ENCODE measurements around the gene SLC26A9.

Gene SLC26A9

DNA sequence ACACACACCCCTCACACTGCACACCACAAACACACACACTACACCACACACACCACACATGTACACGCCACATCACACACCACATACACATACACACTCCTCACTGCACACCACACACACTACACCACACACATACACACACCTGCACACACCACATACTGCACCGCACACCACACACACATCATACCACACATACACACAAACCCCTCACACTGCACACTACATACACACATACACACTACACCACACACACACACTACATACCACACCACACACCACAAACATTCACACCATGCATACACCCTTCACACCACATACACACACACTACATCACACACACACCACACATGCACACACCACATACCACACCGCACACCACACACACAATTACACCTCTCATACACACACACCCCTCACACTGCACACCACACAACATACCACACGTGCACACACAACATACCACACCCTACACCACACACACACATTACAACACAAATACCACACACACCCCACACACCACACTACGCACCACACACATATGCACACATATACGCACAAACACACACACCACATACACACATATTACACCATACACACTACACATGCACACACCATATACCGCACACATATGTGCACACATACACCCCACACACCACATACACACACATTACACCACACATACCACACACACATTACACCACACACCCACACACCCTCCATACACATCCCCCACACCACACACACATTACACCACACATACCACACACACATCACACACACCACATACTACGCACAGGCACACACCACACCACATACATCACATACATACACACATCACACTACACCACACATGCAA lies 30.3 kb upstream of the SLC26A9 start:
- no peaks in the 10 kb centered on the region for H3K36me3 ChIP-seq (ENCODE audit: control insufficient read depth in 2 of 2, insufficient read depth in 2 of 2, low read length in 2 of 2)
- H3K4me1 ChIP-seq (ENCODE audit: control insufficient read depth in 2 of 2, insufficient read depth in 2 of 2, low read length in 2 of 2) = no peaks in the 10 kb centered on the region
- H3K9me3 ChIP-seq (ENCODE audit: control insufficient read depth in 2 of 2, low read length in 2 of 2) = no peaks in the 10 kb centered on the region
- H3K9ac ChIP-seq (ENCODE audit: low read depth in 1 of 2, low read length in 2 of 2) = no peak overlapping the region
- H3K27me3 ChIP-seq (ENCODE audit: control insufficient read depth in 2 of 2, insufficient read depth in 2 of 2, low read length in 2 of 2) = no peaks in the 10 kb centered on the region
- H3K4me3 ChIP-seq (ENCODE audit: low read length in 2 of 2) = no peak overlapping the region
- no peak overlapping the region for H3K27ac ChIP-seq (ENCODE audit: low read depth in 2 of 2, low read length in 2 of 2)

DNA sequence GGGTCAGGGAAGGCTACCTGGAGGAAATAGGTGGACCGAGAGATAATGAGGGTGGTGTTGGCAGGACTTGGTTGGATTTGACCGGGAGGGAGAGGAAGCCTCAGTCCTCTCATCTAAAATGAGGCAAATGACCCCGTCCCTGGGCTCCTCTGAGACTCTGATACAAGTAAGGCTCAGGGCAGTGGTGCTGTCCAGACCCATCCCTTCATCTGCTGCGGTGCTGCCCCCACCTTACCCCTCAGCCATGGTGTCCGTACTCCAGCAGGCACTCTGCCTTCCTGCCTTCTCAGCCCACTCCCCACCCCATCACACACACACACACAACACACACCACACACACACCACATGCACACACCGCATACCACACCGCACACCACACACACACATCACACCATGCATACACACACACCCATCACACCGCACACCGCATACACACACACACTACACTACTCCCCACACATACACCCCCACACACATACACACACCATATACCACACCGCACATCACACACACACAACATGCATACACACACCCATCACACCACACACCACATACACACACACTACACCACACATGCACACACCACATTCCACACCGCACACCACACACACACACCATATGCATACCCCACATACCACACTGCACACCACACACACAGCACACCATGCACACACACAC lies 29.4 kb upstream of the SLC26A9 start:
- Histone ChIP-seq H3K4me1 (ENCODE audit: control insufficient read depth in 2 of 2, insufficient read depth in 2 of 2, low read length in 2 of 2) (no peaks in the 10 kb centered on the region), H3K27me3 (ENCODE audit: control insufficient read depth in 2 of 2, insufficient read depth in 2 of 2, low read length in 2 of 2) (no peaks in the 10 kb centered on the region), H3K4me3 (ENCODE audit: low read length in 2 of 2) (no peak overlapping the region), H3K36me3 (ENCODE audit: control insufficient read depth in 2 of 2, insufficient read depth in 2 of 2, low read length in 2 of 2) (no peaks in the 10 kb centered on the region), H3K9ac (ENCODE audit: low read depth in 1 of 2, low read length in 2 of 2) (no peak overlapping the region), H3K9me3 (ENCODE audit: control insufficient read depth in 2 of 2, low read length in 2 of 2) (no peaks in the 10 kb centered on the region), H3K27ac (ENCODE audit: low read depth in 2 of 2, low read length in 2 of 2) (no peak overlapping the region)

GRCh38 chr1:205972081-205972480 lies 28.8 kb upstream of the SLC26A9 start:
- no peak overlapping the region for H3K27ac ChIP-seq (ENCODE audit: low read depth in 2 of 2, low read length in 2 of 2)
- no peak overlapping the region for H3K9ac ChIP-seq (ENCODE audit: low read depth in 1 of 2, low read length in 2 of 2)
- H3K27me3 ChIP-seq (ENCODE audit: control insufficient read depth in 2 of 2, insufficient read depth in 2 of 2, low read length in 2 of 2) = no peaks in the 10 kb centered on the region

GRCh38 chr1:205971082-205971481 lies 27.8 kb upstream of the SLC26A9 start:
- Histone ChIP-seq H3K4me1 (ENCODE audit: control insufficient read depth in 2 of 2, insufficient read depth in 2 of 2, low read length in 2 of 2) (no peaks in the 10 kb centered on the region), H3K9ac (ENCODE audit: low read depth in 1 of 2, low read length in 2 of 2) (no peak overlapping the region)

More at GRCh38 chr1:205972081-205972480, 28.8 kb upstream of the SLC26A9 start:
- no peaks in the 10 kb centered on the region for H3K9me3 ChIP-seq (ENCODE audit: control insufficient read depth in 2 of 2, low read length in 2 of 2)
- H3K36me3 ChIP-seq (ENCODE audit: control insufficient read depth in 2 of 2, insufficient read depth in 2 of 2, low read length in 2 of 2) = no peaks in the 10 kb centered on the region
- H3K4me1 ChIP-seq (ENCODE audit: control insufficient read depth in 2 of 2, insufficient read depth in 2 of 2, low read length in 2 of 2) = no peaks in the 10 kb centered on the region
- H3K4me3 ChIP-seq (ENCODE audit: low read length in 2 of 2) = no peak overlapping the region

GRCh38 chr1:205970486-205970885 lies 27.2 kb upstream of the SLC26A9 start:
- H3K27ac ChIP-seq (ENCODE audit: low read depth in 2 of 2, low read length in 2 of 2) = no peak overlapping the region
- H3K36me3 ChIP-seq (ENCODE audit: control insufficient read depth in 2 of 2, insufficient read depth in 2 of 2, low read length in 2 of 2) = no peaks in the 10 kb centered on the region
- H3K4me1 ChIP-seq (ENCODE audit: control insufficient read depth in 2 of 2, insufficient read depth in 2 of 2, low read length in 2 of 2) = no peaks in the 10 kb centered on the region
- no peak overlapping the region for H3K4me3 ChIP-seq (ENCODE audit: low read length in 2 of 2)
- H3K9ac ChIP-seq (ENCODE audit: low read depth in 1 of 2, low read length in 2 of 2) = no peak overlapping the region
- no peaks in the 10 kb centered on the region for H3K27me3 ChIP-seq (ENCODE audit: control insufficient read depth in 2 of 2, insufficient read depth in 2 of 2, low read length in 2 of 2)
- H3K9me3 ChIP-seq (ENCODE audit: control insufficient read depth in 2 of 2, low read length in 2 of 2) = no peaks in the 10 kb centered on the region

More at GRCh38 chr1:205971082-205971481, 27.8 kb upstream of the SLC26A9 start:
- Histone ChIP-seq H3K36me3 (ENCODE audit: control insufficient read depth in 2 of 2, insufficient read depth in 2 of 2, low read length in 2 of 2) (no peaks in the 10 kb centered on the region), H3K27ac (ENCODE audit: low read depth in 2 of 2, low read length in 2 of 2) (no peak overlapping the region), H3K27me3 (ENCODE audit: control insufficient read depth in 2 of 2, insufficient read depth in 2 of 2, low read length in 2 of 2) (no peaks in the 10 kb centered on the region), H3K4me3 (ENCODE audit: low read length in 2 of 2) (no peak overlapping the region), H3K9me3 (ENCODE audit: control insufficient read depth in 2 of 2, low read length in 2 of 2) (no peaks in the 10 kb centered on the region)

GRCh38 chr1:205969229-205969628 lies 26.0 kb upstream of the SLC26A9 start:
- Histone ChIP-seq H3K36me3 (ENCODE audit: control insufficient read depth in 2 of 2, insufficient read depth in 2 of 2, low read length in 2 of 2) (no peaks in the 10 kb centered on the region), H3K4me3 (ENCODE audit: low read length in 2 of 2) (no peak overlapping the region), H3K27ac (ENCODE audit: low read depth in 2 of 2, low read length in 2 of 2) (no peak overlapping the region), H3K9me3 (ENCODE audit: control insufficient read depth in 2 of 2, low read length in 2 of 2) (no peaks in the 10 kb centered on the region), H3K27me3 (ENCODE audit: control insufficient read depth in 2 of 2, insufficient read depth in 2 of 2, low read length in 2 of 2) (no peaks in the 10 kb centered on the region), H3K4me1 (ENCODE audit: control insufficient read depth in 2 of 2, insufficient read depth in 2 of 2, low read length in 2 of 2) (no peaks in the 10 kb centered on the region), H3K9ac (ENCODE audit: low read depth in 1 of 2, low read length in 2 of 2) (no peak overlapping the region)

- Histone ChIP-seq H3K27ac (ENCODE audit: low read depth in 2 of 2, low read length in 2 of 2) (no peak overlapping the region), H3K4me3 (ENCODE audit: low read length in 2 of 2) (no peak overlapping the region), H3K9ac (ENCODE audit: low read depth in 1 of 2, low read length in 2 of 2) (no peak overlapping the region), H3K36me3 (ENCODE audit: control insufficient read depth in 2 of 2, insufficient read depth in 2 of 2, low read length in 2 of 2) (no peaks in the 10 kb centered on the region), H3K9me3 (ENCODE audit: control insufficient read depth in 2 of 2, low read length in 2 of 2) (no peaks in the 10 kb centered on the region), H3K27me3 (ENCODE audit: control insufficient read depth in 2 of 2, insufficient read depth in 2 of 2, low read length in 2 of 2) (no peaks in the 10 kb centered on the region), H3K4me1 (ENCODE audit: control insufficient read depth in 2 of 2, insufficient read depth in 2 of 2, low read length in 2 of 2) (no peaks in the 10 kb centered on the region)
Observed at GRCh38 chr1:205967554-205968335, 24.5 kb upstream of the SLC26A9 start.

DNA sequence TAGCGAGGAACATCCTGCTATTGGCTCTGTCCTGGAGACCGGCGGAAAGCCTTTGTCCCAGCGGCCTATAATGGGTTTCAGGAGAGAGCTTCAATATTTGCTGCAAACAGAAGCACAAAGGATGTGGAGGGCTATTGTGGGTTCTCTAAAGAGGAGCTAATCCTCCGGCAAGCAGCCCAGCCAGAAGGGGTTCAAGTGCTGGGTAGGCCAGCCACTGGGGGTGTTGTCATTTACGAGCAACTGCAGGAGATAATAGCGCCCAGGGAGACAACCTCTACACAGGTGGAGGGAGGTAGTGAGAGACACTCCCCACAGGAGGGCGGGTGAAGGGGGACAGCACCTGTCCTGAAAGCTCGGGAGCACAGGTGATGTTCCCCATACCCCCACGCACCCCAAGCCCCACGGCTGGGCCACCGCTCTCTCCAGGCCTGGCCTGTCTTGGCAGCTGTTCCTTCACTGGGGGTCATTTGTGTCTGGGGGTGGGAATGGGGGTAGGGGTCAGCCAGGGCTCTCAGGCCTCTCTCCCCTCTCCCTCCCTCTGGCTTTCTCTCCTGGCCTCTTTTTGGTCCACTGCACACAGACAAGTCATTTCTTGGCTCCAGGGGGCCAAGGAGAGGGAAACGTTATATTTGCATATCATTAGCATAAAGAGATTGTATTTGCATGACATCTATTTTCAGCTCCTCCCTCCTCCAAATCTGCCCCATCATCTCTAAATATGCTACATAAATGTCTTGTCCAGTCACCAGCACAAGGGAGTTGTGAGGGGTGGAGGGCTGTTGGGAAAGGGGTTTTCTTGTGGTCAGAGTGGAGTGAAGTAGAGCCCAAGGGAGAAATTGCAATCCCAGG lies 22.0 kb upstream of the SLC26A9 start:
- Histone ChIP-seq H3K4me3 (ENCODE audit: low read length in 2 of 2) (no peak overlapping the region), H3K4me1 (ENCODE audit: control insufficient read depth in 2 of 2, insufficient read depth in 2 of 2, low read length in 2 of 2) (no peaks in the 10 kb centered on the region)

DNA sequence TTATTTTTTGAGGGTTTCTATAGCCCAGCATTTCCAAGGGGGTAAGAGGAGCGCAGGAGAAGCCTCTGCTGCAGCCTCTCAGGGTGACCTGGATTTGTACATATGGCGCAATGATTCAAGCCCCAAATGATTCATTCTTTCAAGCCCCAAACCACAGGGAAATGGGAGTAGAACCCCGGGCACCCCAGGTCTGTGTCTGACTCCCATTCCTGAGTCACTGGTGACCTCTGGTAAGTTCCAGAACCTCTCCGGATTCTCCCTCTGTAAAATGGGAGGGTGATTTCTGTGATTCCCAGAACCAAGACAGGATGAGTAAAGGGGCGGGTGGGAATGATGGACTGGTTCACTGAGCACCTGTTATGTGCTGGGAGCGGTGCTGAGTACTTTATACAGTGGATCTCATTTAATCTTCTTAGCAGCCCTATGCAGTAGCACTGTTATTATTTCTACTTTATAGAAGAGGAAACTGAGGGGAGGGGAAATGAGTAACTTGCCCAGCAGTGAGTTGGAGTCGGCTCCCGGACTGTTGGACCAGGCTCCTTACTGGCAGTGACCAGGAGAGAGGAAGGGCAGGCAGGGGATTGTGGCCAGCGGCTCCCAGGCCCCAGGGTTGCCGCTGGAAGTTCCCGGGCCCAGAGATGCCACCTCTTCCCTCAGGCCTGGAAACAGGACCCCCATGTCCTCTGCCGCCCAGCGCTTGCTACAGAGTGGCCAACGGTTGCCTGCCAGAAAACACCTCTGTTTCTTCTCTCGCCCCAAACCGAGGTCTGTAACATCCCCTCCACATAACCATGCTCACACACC lies 20.3 kb upstream of the SLC26A9 start:
- H3K27ac ChIP-seq (ENCODE audit: low read depth in 2 of 2, low read length in 2 of 2) = no peak overlapping the region
- H3K9ac ChIP-seq (ENCODE audit: low read depth in 1 of 2, low read length in 2 of 2) = no peak overlapping the region
- H3K9me3 ChIP-seq (ENCODE audit: control insufficient read depth in 2 of 2, low read length in 2 of 2) = no peaks in the 10 kb centered on the region
- no peak overlapping the region for H3K4me3 ChIP-seq (ENCODE audit: low read length in 2 of 2)
- H3K4me1 ChIP-seq (ENCODE audit: control insufficient read depth in 2 of 2, insufficient read depth in 2 of 2, low read length in 2 of 2) = no peaks in the 10 kb centered on the region
- no peaks in the 10 kb centered on the region for H3K36me3 ChIP-seq (ENCODE audit: control insufficient read depth in 2 of 2, insufficient read depth in 2 of 2, low read length in 2 of 2)
- H3K27me3 ChIP-seq (ENCODE audit: control insufficient read depth in 2 of 2, insufficient read depth in 2 of 2, low read length in 2 of 2) = no peaks in the 10 kb centered on the region

More for the DNA sequence above, 22.0 kb upstream of the SLC26A9 start:
- no peak overlapping the region for H3K9ac ChIP-seq (ENCODE audit: low read depth in 1 of 2, low read length in 2 of 2)
- H3K27ac ChIP-seq (ENCODE audit: low read depth in 2 of 2, low read length in 2 of 2) = no peak overlapping the region
- H3K27me3 ChIP-seq (ENCODE audit: control insufficient read depth in 2 of 2, insufficient read depth in 2 of 2, low read length in 2 of 2) = no peaks in the 10 kb centered on the region
- no peaks in the 10 kb centered on the region for H3K9me3 ChIP-seq (ENCODE audit: control insufficient read depth in 2 of 2, low read length in 2 of 2)
- H3K36me3 ChIP-seq (ENCODE audit: control insufficient read depth in 2 of 2, insufficient read depth in 2 of 2, low read length in 2 of 2) = no peaks in the 10 kb centered on the region

Measured in mucosa of rectum (tissue), 2 donors.